ENCODE data around the gene NRF1.
"Not testable (repeated sequence)": the region's sequence is repeated elsewhere in the genome, so short reads cannot be mapped to it uniquely, and the experiment has no call there.

The NRF1 gene

DNA sequence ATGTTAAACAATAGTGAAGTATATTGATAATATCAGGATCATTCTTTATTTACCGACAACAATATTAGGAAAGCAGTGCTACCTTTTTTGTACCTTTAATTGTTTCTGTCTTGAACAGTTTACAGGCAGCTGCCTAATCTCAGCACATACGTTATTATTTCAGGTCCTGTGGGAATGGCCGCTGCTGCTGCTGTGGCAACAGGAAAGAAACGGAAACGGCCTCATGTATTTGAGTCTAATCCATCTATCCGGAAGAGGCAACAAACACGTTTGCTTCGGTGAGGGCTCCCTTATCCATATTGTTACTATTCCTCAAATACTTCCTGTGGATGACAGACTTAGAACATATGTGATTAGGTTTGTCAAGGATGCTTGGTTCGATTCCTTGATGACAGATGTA lies 59.7 kb downstream of the NRF1 start:
- peaks cover 24% of the 10 kb centered on the region for H3K36me3 ChIP-seq (ENCODE audit: insufficient read depth, low read length)
- H3K9me3 ChIP-seq (ENCODE audit: low read length), result peaks cover 6% of the 10 kb centered on the region
- H3K27ac ChIP-seq (ENCODE audit: low read depth, low read length), result no peak overlapping the region
- H3K4me1 ChIP-seq (ENCODE audit: insufficient read depth, low read length), result no peaks in the 10 kb centered on the region
- H3K4me3 ChIP-seq (ENCODE audit: low read depth in 1 of 2, low read length in 2 of 2), result no peak overlapping the region
- no peak overlapping the region for H3K9ac ChIP-seq (ENCODE audit: low read length)
- H3K27me3 ChIP-seq (ENCODE audit: control insufficient read depth in 1 of 2, insufficient read depth in 2 of 2, low read length in 2 of 2), result no peaks in the 10 kb centered on the region

DNA sequence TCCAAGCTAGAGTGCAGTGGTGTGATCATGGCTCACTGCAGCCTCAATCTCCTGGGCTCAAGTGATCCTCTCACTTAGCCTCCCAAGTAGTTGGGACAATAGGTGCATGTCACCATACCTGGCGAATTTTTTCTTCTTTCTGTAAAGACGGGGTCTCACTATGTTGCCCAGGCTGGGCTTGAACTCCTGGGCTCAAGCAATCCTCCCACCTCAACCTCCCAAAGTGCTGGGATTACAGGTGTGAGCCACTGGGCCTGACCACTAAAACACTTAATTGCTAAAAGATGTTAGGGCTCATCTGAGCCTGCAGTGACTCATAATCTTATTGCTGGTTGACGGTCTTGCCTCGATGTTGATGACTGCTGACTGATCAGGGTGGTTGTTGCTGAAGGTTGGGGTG lies 63.0 kb downstream of the NRF1 start:
- H3K36me3 ChIP-seq (ENCODE audit: insufficient read depth, low read length), result peaks cover 31% of the 10 kb centered on the region
- not testable (repeated sequence) for H3K4me3 ChIP-seq (ENCODE audit: low read depth in 1 of 2, low read length in 2 of 2); H3K27ac ChIP-seq (ENCODE audit: low read depth, low read length); H3K9me3 ChIP-seq (ENCODE audit: low read length); H3K9ac ChIP-seq (ENCODE audit: low read length); H3K27me3 ChIP-seq (ENCODE audit: control insufficient read depth in 1 of 2, insufficient read depth in 2 of 2, low read length in 2 of 2); H3K4me1 ChIP-seq (ENCODE audit: insufficient read depth, low read length)

DNA sequence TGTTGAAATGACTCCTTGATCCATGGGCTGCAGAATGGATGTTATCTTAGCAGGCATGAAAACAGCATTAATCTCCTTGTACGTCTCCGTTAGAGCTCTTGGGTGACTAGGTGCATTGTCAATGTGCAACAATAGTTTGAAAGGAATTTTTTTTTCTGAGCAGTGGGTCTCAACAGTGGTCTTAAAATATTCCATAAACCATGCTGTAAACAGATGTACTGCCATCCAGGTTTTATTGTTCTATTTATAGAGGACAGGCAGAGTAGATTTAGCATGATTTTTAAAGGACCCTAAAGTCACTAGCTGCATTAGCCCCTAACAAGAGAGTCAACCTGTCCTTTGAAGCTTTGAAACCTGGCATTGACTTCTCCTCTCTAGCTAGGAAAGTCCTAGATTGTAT lies 64.0 kb downstream of the NRF1 start:
- Histone ChIP-seq H3K4me3 (ENCODE audit: low read depth in 1 of 2, low read length in 2 of 2) (no peak overlapping the region), H3K36me3 (ENCODE audit: insufficient read depth, low read length) (peaks cover 31% of the 10 kb centered on the region)

DNA sequence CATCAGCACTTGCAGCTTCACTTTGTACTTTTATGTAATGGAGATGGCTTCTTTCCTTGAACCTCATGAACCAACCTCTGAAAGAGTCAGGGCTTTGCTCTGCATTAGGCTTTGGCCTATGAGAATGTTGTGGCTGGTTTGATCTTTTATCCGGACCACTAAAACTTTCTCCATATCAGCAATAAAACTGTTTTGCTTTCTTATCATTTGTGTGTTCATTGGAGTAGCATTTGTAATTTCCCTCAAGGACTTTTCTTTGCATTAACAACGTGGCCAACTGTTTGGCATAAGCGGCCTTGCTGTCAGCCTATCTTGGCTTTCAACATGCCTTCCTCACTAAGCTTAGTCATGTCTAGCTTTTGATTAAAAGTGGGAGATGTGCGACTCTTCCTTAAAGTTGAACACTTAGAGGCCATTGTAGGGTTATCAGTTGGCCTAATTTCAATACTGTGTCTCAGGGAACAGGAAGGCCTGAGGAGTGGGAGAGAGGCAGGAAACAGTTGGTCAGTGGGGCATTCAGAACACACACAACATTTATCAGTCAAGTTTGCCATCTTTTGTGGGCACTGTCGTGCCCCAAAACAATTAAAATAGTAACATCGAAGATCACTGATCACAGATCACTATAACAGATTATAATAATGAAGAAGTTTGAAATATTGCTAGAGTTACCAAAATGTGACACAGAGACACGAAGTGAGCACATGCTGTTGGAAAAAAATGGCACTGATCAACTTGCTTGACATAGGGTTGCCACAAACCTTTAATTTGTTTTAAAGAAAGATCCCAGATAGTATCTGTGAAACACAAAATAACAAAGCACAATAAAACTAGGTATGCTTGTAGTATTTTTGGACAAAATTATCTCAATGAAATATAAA lies 64.7 kb downstream of the NRF1 start:
- Histone ChIP-seq H3K36me3 (ENCODE audit: insufficient read depth, low read length) (peaks cover 31% of the 10 kb centered on the region), H3K4me3 (ENCODE audit: low read depth in 1 of 2, low read length in 2 of 2) (no peak overlapping the region), H3K4me1 (ENCODE audit: insufficient read depth, low read length) (no peaks in the 10 kb centered on the region), H3K9me3 (ENCODE audit: low read length) (peaks cover 6% of the 10 kb centered on the region), H3K27ac (ENCODE audit: low read depth, low read length) (no peak overlapping the region), H3K27me3 (ENCODE audit: control insufficient read depth in 1 of 2, insufficient read depth in 2 of 2, low read length in 2 of 2) (no peaks in the 10 kb centered on the region), H3K9ac (ENCODE audit: low read length) (no peak overlapping the region)

More for the DNA sequence above, 64.0 kb downstream of the NRF1 start:
- Histone ChIP-seq H3K27me3 (ENCODE audit: control insufficient read depth in 1 of 2, insufficient read depth in 2 of 2, low read length in 2 of 2) (no peaks in the 10 kb centered on the region), H3K27ac (ENCODE audit: low read depth, low read length) (no peak overlapping the region), H3K9ac (ENCODE audit: low read length) (no peak overlapping the region), H3K4me1 (ENCODE audit: insufficient read depth, low read length) (no peaks in the 10 kb centered on the region), H3K9me3 (ENCODE audit: low read length) (peaks cover 6% of the 10 kb centered on the region)

DNA sequence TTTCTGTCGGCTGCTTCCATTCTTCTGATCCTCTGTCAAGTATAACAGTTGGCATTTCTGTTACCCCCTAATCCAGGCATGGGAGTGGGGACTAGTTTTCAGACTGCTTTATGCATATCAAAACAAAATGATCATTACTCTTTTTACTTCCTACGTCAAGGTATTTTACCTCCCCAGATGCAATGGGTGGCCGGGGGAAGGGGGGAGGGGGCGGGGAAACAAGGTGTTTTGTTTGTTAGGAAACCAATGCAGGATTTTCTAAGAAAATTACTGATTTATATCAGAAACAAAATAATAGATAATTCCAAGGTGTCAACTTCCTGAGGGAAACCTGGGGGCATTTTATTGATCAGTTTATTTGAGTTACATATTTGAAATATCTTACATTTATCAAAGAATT lies 66.3 kb downstream of the NRF1 start:
- H3K9ac ChIP-seq (ENCODE audit: low read length), result no peak overlapping the region
- peaks cover 20% of the 10 kb centered on the region for H3K36me3 ChIP-seq (ENCODE audit: insufficient read depth, low read length)
- H3K9me3 ChIP-seq (ENCODE audit: low read length), result peaks cover 6% of the 10 kb centered on the region
- H3K4me3 ChIP-seq (ENCODE audit: low read depth in 1 of 2, low read length in 2 of 2), result no peak overlapping the region
- no peaks in the 10 kb centered on the region for H3K4me1 ChIP-seq (ENCODE audit: insufficient read depth, low read length)
- H3K27me3 ChIP-seq (ENCODE audit: control insufficient read depth in 1 of 2, insufficient read depth in 2 of 2, low read length in 2 of 2), result no peaks in the 10 kb centered on the region
- H3K27ac ChIP-seq (ENCODE audit: low read depth, low read length), result no peak overlapping the region

DNA sequence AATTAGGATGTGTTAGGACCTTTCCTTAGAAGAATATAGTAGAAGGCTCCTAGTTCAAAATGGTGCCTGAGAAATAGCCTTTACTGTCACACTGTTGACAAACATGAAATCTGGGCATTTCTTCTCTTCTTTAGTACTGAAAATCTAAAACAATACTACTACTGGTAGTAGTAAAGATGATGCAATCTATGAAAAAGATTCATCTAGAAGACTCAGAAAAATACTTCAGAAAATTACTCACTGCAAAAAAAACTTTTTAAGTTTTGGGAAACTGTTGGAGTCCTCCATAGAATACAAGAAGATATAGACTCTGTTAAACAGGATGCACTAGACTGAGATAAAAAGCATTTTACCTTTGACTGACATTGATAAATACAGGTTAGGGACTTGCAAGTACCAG lies 67.1 kb downstream of the NRF1 start:
- H3K4me3 ChIP-seq (ENCODE audit: low read depth in 1 of 2, low read length in 2 of 2), result no peak overlapping the region
- H3K9ac ChIP-seq (ENCODE audit: low read length), result no peak overlapping the region
- H3K9me3 ChIP-seq (ENCODE audit: low read length), result peaks cover 6% of the 10 kb centered on the region
- H3K27ac ChIP-seq (ENCODE audit: low read depth, low read length), result no peak overlapping the region
- peaks cover 18% of the 10 kb centered on the region for H3K36me3 ChIP-seq (ENCODE audit: insufficient read depth, low read length)
- no peaks in the 10 kb centered on the region for H3K4me1 ChIP-seq (ENCODE audit: insufficient read depth, low read length)
- no peaks in the 10 kb centered on the region for H3K27me3 ChIP-seq (ENCODE audit: control insufficient read depth in 1 of 2, insufficient read depth in 2 of 2, low read length in 2 of 2)

DNA sequence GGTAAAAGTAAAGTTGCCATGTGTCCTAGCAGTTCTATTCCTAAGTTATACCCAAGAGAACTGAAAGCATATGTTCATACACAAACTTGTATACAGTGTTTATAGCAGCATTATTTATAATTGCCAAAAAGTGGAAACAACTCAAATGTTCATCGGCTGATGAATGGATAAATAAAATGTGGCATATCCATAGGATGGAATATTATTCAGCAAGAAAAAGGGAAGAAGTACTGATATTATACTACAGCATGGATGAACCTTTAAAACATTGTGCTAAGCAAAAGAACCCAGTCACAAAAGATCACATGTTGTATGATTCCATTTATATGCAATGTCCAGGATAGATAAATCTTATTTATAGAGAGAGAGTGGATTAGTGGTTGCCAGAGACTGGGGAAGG lies 68.9 kb downstream of the NRF1 start:
- Histone ChIP-seq H3K27ac (ENCODE audit: low read depth, low read length) (no peak overlapping the region), H3K36me3 (ENCODE audit: insufficient read depth, low read length) (peaks cover 8% of the 10 kb centered on the region)

DNA sequence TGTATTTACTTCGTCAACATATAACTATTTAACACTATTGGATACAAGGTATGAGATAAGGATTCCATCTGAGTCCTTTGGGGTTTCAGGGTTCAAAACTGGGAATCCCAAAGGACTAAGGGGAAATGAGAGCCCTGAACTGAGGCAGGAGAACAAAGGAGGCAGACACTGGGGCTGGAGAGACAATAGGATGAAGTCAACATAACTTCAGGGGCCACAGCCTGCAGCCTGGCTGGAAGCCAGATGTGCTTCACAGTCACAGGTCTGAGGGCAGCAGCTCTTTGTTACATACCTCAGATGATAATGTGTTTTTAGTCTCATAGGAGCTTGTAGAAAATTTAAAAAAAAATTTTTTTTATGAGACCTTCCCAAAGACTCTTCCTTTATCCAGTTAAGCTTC lies 73.3 kb downstream of the NRF1 start:
- H3K27ac ChIP-seq (ENCODE audit: low read depth, low read length), result no peak overlapping the region
- no peaks in the 10 kb centered on the region for H3K4me1 ChIP-seq (ENCODE audit: insufficient read depth, low read length)
- no peak overlapping the region for H3K4me3 ChIP-seq (ENCODE audit: low read depth in 1 of 2, low read length in 2 of 2)
- no peaks in the 10 kb centered on the region for H3K36me3 ChIP-seq (ENCODE audit: insufficient read depth, low read length)
- H3K27me3 ChIP-seq (ENCODE audit: control insufficient read depth in 1 of 2, insufficient read depth in 2 of 2, low read length in 2 of 2), result no peaks in the 10 kb centered on the region
- H3K9ac ChIP-seq (ENCODE audit: low read length), result no peak overlapping the region
- no peaks in the 10 kb centered on the region for H3K9me3 ChIP-seq (ENCODE audit: low read length)

More for the DNA sequence above, 68.9 kb downstream of the NRF1 start:
- Histone ChIP-seq H3K9ac (ENCODE audit: low read length) (no peak overlapping the region), H3K4me3 (ENCODE audit: low read depth in 1 of 2, low read length in 2 of 2) (no peak overlapping the region), H3K4me1 (ENCODE audit: insufficient read depth, low read length) (no peaks in the 10 kb centered on the region), H3K27me3 (ENCODE audit: control insufficient read depth in 1 of 2, insufficient read depth in 2 of 2, low read length in 2 of 2) (no peaks in the 10 kb centered on the region), H3K9me3 (ENCODE audit: low read length) (peaks cover 1% of the 10 kb centered on the region)

DNA sequence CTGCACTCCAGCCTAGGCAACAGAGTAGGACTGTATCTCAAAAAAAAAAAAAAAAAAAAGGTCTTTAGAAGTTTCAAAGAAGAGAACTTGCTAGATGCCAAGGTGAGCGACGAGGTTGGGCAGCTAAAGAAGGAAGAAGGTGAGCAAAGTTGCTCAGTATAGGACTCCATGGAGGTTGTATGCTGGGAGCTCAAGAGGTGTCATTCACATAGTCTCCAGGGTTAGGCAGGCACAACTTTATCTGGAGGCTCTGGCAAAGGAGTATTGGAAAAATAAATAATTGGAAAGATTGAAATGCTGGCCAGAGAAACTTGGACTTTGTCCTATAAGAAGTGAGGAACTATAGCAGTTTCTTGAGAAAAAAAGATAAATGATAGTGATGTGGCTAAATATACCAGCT lies 74.5 kb downstream of the NRF1 start:
- no peaks in the 10 kb centered on the region for H3K27me3 ChIP-seq (ENCODE audit: control insufficient read depth in 1 of 2, insufficient read depth in 2 of 2, low read length in 2 of 2)
- H3K9ac ChIP-seq (ENCODE audit: low read length), result no peak overlapping the region
- H3K4me3 ChIP-seq (ENCODE audit: low read depth in 1 of 2, low read length in 2 of 2), result no peak overlapping the region
- no peaks in the 10 kb centered on the region for H3K4me1 ChIP-seq (ENCODE audit: insufficient read depth, low read length)
- peaks cover 5% of the 10 kb centered on the region for H3K36me3 ChIP-seq (ENCODE audit: insufficient read depth, low read length)
- H3K9me3 ChIP-seq (ENCODE audit: low read length), result no peaks in the 10 kb centered on the region
- H3K27ac ChIP-seq (ENCODE audit: low read depth, low read length), result no peak overlapping the region

DNA sequence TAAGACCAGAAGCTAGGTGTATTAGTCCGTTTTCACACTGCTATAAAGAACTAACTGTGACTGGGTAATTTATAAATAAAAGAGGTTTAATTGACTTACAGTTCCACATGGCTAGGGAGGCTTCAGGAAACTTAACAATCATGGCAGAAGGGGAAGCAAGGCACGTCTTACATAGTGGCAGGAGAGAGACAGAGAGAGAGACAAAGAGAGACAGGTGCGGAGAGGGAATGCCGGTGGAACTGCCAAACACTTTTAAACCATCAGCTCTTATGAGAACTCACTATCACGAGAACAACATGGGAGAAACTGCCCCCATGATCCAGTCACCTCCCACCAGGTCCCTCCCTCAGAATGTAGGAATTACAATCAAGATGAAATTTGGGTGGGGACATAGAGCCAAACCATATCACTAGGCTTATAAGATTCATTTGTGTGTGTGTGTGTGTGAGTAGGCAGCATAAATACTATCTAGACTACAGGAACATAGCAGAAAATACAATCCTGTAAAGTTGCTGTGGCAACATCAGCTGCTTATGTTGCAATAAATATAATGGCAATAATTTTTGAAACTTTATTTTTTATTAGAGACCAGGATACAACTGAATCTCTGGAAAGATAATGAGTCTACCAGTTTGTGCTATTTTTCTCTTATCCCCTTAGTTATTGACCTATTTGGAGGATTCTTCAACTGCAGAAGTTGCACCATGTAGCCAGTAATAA lies 77.1 kb downstream of the NRF1 start:
- Histone ChIP-seq H3K27ac (ENCODE audit: low read depth, low read length) (no peak overlapping the region), H3K9me3 (ENCODE audit: low read length) (no peaks in the 10 kb centered on the region), H3K4me1 (ENCODE audit: insufficient read depth, low read length) (no peaks in the 10 kb centered on the region), H3K36me3 (ENCODE audit: insufficient read depth, low read length) (peaks cover 16% of the 10 kb centered on the region), H3K9ac (ENCODE audit: low read length) (no peak overlapping the region), H3K4me3 (ENCODE audit: low read depth in 1 of 2, low read length in 2 of 2) (no peak overlapping the region), H3K27me3 (ENCODE audit: control insufficient read depth in 1 of 2, insufficient read depth in 2 of 2, low read length in 2 of 2) (no peaks in the 10 kb centered on the region)

DNA sequence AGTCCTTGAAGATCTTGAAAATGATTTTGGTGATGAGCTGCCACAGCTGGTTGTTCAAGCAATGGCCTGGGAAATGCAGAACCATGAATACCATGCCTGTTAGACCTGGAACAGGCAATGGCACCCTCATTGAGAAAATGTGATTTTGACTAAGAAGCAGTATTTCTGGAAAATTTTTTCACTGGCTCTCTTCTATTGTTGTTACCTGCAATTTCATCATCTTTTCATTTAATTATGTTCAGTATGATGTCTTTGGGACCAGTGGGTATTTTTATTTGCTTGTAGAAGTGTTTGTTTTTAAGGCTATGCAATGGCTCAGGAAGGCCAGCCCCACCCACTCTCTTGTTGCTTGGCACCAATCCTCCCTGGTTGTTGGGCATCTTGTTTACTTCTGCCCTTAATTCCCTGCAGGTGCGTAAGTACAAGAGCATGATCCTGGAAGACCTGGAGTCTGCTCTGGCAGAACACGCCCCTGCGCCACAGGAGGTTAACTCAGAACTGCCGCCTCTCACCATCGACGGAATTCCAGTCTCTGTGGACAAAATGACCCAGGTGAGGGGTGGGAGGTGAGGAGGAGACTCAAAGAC lies 78.6 kb downstream of the NRF1 start:
- H3K27ac ChIP-seq (ENCODE audit: low read depth, low read length), result no peak overlapping the region
- H3K36me3 ChIP-seq (ENCODE audit: insufficient read depth, low read length), result peaks cover 23% of the 10 kb centered on the region
- H3K9ac ChIP-seq (ENCODE audit: low read length), result no peak overlapping the region
- H3K27me3 ChIP-seq (ENCODE audit: control insufficient read depth in 1 of 2, insufficient read depth in 2 of 2, low read length in 2 of 2), result no peaks in the 10 kb centered on the region
- no peak overlapping the region for H3K4me3 ChIP-seq (ENCODE audit: low read depth in 1 of 2, low read length in 2 of 2)
- no peaks in the 10 kb centered on the region for H3K4me1 ChIP-seq (ENCODE audit: insufficient read depth, low read length)
- H3K9me3 ChIP-seq (ENCODE audit: low read length), result no peaks in the 10 kb centered on the region

All from muscle layer of colon (tissue), 2 donors.